NCI-H128 (cell line): ENCODE measurements around the gene MYH13.
"Not testable (repeated sequence)": the region's sequence is repeated elsewhere in the genome, so short reads cannot be mapped to it uniquely, and the experiment has no call there.

Experiments
- DNase-seq: peaks from one replicate; lab custom pipeline; 2025; ENCODE audit not compliant: unreplicated experiment; lab: John Stamatoyannopoulos, UW

Gene MYH13

DNA sequence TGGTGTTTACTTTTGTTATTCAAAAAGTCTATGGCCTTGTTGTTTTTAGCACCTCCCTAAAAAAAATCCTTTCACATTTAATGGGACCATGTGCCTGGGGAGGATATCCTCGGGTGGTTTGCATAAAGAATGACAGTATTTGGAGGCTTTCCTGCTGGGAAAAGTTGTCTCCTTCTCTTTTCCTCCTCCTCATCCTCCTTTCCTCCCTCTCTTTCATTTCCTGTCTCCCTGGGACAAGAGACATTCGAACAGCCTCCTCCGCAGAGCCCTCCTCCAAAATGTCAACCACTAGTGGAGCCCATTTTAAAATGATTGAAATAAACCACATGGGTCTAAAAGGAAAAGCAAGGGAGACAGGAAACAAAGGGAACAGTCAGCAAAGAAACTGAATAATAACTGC lies 67.4 kb downstream of the MYH13 start:
- no peak for DNase-seq

DNA sequence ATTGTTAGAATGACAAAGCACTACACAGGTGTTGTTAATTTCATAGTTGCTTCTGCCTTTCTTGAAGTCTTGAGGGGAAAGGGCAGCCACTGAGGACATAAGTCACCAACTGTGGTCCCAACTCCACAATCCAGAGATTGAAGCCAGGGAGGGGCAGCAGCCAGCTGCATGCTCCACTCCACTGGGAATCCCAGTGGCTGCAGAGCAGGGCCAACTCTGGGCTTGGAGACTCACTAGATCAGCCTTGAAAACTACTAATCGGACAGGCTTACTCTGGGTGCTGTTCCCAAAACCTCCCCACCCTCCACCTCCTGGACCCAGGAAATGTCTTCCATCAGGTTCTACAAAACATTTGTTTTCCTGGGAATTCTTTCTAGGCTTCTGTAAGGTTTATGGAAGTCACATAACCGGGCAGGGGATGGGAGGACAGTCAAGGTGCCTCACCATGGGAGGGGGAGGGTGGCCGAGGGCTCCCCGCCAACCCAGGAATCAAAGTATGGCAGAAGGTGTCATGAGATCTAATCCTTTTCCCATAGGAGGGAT lies 68.0 kb downstream of the MYH13 start:
- no peak for DNase-seq

DNA sequence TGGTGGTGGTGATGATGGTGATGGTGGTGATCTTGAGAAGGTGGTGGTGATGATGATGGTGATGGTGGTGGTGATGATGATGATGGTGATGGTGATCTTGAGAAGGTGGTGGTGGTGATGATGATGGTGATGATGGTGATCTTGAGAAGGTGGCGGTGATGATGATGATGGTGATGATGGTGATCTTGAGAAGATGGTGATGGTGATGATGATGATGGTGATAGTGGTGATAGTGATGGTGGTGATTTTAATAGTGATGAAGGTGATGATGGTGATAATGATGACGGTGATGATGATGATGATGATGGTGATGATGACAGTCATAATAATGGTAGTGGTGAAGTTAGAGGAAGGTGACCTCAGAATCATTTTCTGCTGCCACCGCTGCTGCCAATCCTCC lies 75.1 kb downstream of the MYH13 start:
- DNase-seq = no peak

DNA sequence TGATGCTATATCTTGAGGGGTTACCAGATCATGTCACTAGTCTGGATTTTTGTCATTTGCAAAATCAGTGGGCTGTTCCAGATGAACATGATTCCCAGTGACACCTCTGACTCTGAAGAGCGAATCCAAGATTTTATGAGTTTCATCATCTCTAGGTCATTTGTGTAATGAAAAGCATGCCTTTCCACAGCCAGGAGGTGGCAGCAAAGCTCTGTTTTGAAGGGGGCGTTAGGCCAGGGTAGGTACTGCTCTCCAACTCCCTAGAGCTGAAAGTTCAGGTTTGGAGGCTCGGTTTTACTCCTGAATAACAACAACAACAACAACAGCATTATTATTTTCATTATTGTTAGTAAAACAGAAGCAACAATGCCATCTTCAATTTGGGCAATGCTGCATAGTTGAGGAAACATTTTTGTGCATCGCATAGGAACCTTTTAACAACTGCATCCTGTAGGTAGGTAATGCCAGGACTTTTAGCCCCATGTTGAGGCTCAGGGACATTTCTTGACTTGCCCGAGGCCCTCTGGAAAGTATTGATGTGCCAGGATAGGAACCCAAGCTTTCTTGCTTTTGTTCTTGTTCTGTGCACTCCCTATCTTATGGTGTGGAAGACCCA lies 77.0 kb downstream of the MYH13 start:
- DNase-seq = no peak

GRCh38 chr17:10294180-10294579 lies 78.6 kb downstream of the MYH13 start:
- DNase-seq = no peak

DNA sequence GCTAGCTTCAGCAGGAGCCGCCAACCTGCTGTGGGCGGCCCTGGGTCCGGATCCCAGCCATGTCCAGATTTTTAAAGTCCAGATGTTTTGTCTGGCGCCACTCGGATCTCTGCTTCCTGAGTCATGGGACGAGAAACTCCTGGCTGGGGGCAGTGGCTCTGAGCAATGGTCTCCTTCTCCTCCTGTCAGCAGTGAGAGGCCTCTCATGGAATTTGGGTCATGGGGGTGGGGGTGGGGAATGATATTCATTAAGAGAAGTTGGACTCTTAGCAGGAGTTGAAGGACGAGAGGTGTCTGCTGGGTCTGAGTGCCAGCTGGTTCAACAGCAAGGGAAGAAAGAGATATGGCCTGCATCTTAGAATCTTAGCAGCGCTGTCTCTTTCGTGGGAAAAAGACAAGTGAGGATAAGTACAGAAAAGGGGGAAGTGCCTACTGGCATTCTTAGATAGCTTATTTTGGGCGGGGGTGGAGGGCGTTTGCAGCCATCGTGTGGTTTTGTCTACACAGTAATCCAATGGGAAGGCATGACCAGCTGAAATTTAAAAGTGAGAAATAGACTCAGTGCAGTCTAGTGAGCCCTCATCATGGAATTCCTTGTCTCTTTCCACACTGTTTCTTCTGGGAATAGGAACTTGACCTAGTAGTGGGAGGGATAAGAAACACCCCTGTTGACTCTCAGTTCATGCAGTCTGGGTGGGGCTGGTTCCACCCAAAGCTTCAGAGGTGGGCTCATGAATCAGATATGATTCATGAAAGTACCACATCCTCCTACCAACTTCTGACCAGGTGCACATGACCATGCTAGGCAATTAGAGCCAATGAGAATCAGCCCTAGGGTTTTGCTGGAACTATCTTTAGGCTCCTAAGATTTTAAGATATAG lies 80.5 kb downstream of the MYH13 start:
- DNase-seq = no peak

- DNase-seq = not testable (repeated sequence)
These were observed 81.2 kb downstream of the MYH13 start for GRCh38 chr17:10291576-10291975.

DNA sequence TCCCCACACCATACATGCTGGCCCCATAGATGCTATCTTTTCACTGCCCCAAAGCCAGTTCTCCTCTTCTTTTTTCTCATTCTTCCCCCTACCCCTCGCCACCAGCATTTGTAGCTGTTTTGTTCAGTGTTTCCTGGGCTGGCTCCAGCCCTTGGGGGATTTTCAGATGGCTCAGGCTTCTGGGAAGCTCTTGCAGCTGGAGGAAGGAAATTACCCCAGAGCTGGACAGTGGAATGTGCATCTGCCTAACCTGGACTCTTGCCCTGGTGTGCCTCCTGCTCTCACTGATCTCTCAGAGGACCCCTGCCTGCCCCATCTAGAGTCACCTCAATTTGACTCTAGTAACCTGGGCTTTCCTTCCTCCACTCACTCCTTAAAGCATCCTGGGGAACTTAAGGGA lies 82.8 kb downstream of the MYH13 start:
- no peak for DNase-seq

DNA sequence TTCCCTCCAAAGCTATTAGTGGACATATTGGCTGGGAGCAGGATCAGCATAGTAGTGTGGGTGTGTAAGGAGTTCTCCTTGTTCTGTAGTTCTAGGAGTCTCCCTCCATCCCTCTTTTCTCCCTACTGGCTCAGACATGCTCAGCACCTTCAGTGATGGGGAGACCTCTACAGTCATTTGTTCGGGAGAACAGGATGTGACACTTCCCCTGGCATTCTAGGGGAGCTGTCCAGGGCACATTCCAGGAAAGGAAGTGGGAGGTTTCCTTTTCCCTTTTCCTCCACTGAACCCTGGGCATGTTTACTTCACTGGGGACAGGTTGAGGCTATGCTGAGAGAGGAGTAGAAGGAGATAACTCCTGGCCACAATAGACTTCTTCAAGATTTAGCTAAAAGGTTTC lies 86.5 kb downstream of the MYH13 start:
- no peak for DNase-seq

- DNase-seq = no peak
These were observed 86.9 kb downstream of the MYH13 start for GRCh38 chr17:10285896-10286295.

- DNase-seq = no peak
These were observed 92.7 kb downstream of the MYH13 start for GRCh38 chr17:10280068-10280467.

DNA sequence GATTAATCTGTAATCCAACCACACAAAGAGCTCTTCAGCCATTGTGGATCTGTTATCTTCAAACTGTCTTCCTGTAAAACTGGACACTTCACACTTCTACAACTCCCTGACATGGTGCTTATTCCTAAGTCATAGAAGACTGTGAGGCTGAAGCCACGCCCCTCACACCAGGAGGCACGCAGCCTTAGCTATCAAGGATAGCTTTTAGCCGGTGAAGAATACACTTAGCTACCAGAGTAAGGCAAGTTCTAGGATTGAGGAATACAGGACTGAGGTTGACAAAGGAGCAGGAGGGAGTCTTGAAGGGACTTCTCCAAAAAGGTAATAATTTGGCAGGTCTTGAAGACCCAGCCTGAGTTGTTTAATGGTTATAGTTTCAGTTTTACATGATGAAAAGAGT lies 94.6 kb downstream of the MYH13 start:
- no peak for DNase-seq

GRCh38 chr17:10276436-10276835 lies 96.4 kb downstream of the MYH13 start:
- DNase-seq = no peak

GRCh38 chr17:10275418-10275817 lies 97.4 kb downstream of the MYH13 start:
- no peak for DNase-seq

- DNase-seq = no peak
These were observed 101.7 kb downstream of the MYH13 start for GRCh38 chr17:10271106-10271562.

DNA sequence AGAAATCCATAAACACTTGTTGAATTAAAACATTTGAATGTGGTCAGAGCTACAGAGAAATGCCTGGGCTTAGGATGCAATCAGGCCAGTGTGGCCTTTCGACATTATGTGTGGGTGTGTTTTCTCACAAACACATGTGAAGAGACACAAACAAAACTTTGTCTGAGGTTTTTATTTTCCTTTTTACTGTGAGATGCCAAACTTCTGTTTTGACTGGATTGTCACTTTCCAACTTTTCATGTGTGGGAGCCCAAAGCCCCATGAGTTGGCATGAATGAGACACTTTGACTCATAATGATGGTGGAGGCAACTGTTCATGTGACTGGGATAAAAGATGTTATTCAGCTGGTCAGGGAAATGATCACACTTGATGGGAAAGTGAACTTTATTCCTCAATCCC lies 102.5 kb downstream of the MYH13 start:
- no peak for DNase-seq

GRCh38 chr17:10268005-10268404 lies 104.8 kb downstream of the MYH13 start:
- no peak for DNase-seq

DNA sequence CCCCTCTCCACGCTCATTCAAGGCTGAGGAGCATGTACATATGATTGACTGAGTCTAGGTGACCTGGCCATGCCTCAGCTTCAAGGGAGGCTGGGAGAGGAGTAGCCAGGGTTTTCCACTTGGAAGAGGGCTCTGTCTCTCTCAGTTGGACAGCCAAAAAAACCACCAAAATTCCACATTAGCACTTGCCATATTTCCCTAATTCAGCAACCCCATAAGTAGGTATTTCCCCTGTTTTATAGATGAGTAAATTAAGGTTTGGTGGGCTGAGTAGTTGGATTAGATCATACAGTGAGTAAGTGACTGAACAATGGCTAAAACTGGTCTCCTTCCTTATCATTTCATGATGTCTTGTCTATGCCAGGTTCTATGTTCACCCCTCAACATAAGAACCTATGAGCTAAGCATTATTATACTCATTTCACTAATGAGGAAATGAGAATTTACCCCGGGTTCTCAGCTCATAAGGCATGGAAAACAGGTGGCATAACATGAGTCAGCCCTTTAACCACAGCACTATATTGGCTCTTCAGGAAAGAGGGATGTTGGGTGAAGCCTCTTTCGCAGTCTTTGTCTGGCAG lies 106.4 kb downstream of the MYH13 start:
- no peak for DNase-seq

GRCh38 chr17:10265100-10265810 lies 107.6 kb downstream of the MYH13 start:
- DNase-seq = no peak

GRCh38 chr17:10264051-10264450 lies 108.8 kb downstream of the MYH13 start:
- DNase-seq = no peak

DNA sequence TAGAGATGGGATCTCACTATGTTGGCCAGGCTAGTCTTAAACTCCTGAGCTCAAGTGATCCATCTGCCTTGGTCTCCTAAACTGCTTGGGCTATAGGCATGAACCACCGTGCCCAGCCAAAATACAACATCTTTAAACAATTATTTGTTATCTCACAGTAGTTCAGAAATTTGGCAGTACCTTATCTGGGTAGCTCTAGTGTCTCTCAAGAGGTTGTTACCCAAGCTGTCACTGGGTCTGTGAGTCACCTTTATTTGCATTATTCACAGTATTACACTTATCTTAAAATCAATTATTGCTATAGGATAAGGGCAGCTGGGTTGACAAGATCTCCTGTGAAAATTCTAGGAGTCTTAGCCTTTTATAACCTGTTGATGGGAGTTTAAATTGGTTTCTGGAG lies 110.4 kb downstream of the MYH13 start:
- DNase-seq = no peak
